B cell (primary cell): Measurements from ENCODE around the gene CCDC192. TPM values are rescaled to one million over a fixed set of nuclear protein-coding genes. Genes with fewer than 3 reads are reported as not detected.

Experiments
- ATAC-seq: fragments of 200-7000 bp; cut with Tn5 transposase; one replicate; pipeline ENCODE4 v1.10.0; 2021; ENCODE audit warnings: low read depth, mild to moderate bottlenecking, moderate number of reproducible peaks, moderate library complexity
- CTCF ChIA-PET: fragments of 350-600 bp; sonication (Branson Sonifier 250); formaldehyde crosslinking; loops from one replicate; lab custom pipeline; 2021; ENCODE audit warnings: antibody characterized with exemption, inconsistent platforms; lab: Charles Lee
- POLR2A ChIA-PET: fragments of 350-600 bp; sonication (Branson Sonifier 250); formaldehyde crosslinking; loops from one replicate; lab custom pipeline; 2021; ENCODE audit warnings: antibody characterized with exemption; lab: Charles Lee
- DNase-seq: peaks from one replicate; pipeline ENCODE4 v3.0.0; 2013
- H2AFZ ChIP-seq: 2 replicates; pipeline ENCODE4 v1.6.1; 2012; ENCODE audit warnings: mild to moderate bottlenecking, low read depth, low read length; ENCODE audit not compliant: insufficient read depth, poor library complexity, severe bottlenecking
- H3K27ac ChIP-seq, 2 donors: 1 replicate in 1 of 2; 2 replicates in 1 of 2; pipeline ENCODE4 v1.5.1; 2012 to 2013; ENCODE audit warnings: low read length in 2 of 2, mild to moderate bottlenecking in 2 of 2, moderate library complexity in 1 of 2
- H3K27me3 ChIP-seq, 4 experiments: fragments of 200-600 bp in 1 of 4; sonication (generic) in 1 of 4; replicated peaks in 1 of 4; 1 replicate in 2 of 4; 2 replicates in 2 of 4; pipeline versions ENCODE4 v1.6.1 to v1.7.0; 2013 to 2016; ENCODE audit warnings: low read length in 3 of 4, mild to moderate bottlenecking in 2 of 4, mixed read lengths in 1 of 4, moderate library complexity in 1 of 4; ENCODE audit not compliant: insufficient read depth in 4 of 4, control insufficient read depth in 3 of 4; ENCODE audit errors: control extremely low read depth in 1 of 4
- H3K36me3 ChIP-seq, 2 experiments: replicated peaks in 1 of 2; 1 replicate in 1 of 2; 2 replicates in 1 of 2; pipeline versions ENCODE4 v1.6.1 to v1.7.1; 2013; ENCODE audit warnings: low read length in 1 of 2; ENCODE audit not compliant: insufficient read depth in 2 of 2, control insufficient read depth in 1 of 2; ENCODE audit errors: control extremely low read depth in 1 of 2, extremely low read depth in 1 of 2
- H3K4me1 ChIP-seq, 2 donors: fragments of 200-600 bp in 1 of 2; sonication (generic) in 1 of 2; 1 replicate in 1 of 2; 2 replicates in 1 of 2; pipeline versions ENCODE4 v1.5.1 to v1.6.1; 2013 to 2017; ENCODE audit warnings: low read length in 2 of 2; ENCODE audit not compliant: control insufficient read depth in 2 of 2, insufficient read depth in 2 of 2
- H3K4me2 ChIP-seq: replicated peaks from 2 replicates; pipeline ENCODE3; 2012; ENCODE audit warnings: mild to moderate bottlenecking, low read depth, low read length; ENCODE audit not compliant: poor library complexity, severe bottlenecking
- H3K4me3 ChIP-seq, 5 experiments: fragments of 200-600 bp in 1 of 5; sonication (generic) in 1 of 5; 1 replicate in 3 of 5; 2 replicates in 2 of 5; pipeline versions ENCODE4 v1.5.1 to v1.7.0; 2011 to 2016; ENCODE audit warnings: low read length in 4 of 5, mild to moderate bottlenecking in 4 of 5, low read depth in 2 of 5, control low read depth in 1 of 5, moderate library complexity in 1 of 5; ENCODE audit not compliant: insufficient read depth in 1 of 5; ENCODE audit errors: control extremely low read depth in 1 of 5, extremely low read depth in 1 of 5
- H3K79me2 ChIP-seq: fragments of 200-600 bp; sonication (generic); one replicate; pipeline ENCODE4 v1.6.0; 2016; ENCODE audit warnings: low read length; ENCODE audit not compliant: control insufficient read depth, insufficient read depth
- H3K9ac ChIP-seq: fragments of 200-600 bp; sonication (generic); 2 replicates; pipeline ENCODE4 v1.6.1; 2017; ENCODE audit warnings: mild to moderate bottlenecking, low read length, moderate library complexity
- H3K9me3 ChIP-seq, 3 donors: one replicate each; pipeline versions ENCODE4 v1.6.1 to v1.7.1; 2013; ENCODE audit warnings: low read length in 2 of 3; ENCODE audit not compliant: control insufficient read depth in 2 of 3, insufficient read depth in 1 of 3; ENCODE audit errors: control extremely low read depth in 1 of 3
- H4K20me1 ChIP-seq: 2 replicates; pipeline ENCODE4 v1.6.0; 2012; ENCODE audit warnings: mild to moderate bottlenecking, low read length; ENCODE audit not compliant: insufficient read depth, control insufficient read depth, poor library complexity, severe bottlenecking
- H3K27ac Mint-ChIP-seq: one replicate; pipeline ENCODE4 v1.8.0; 2021; ENCODE audit warnings: mixed read lengths
- H3K27me3 Mint-ChIP-seq: one replicate; pipeline ENCODE4 v1.8.0; 2021; ENCODE audit warnings: mixed read lengths
- H3K4me1 Mint-ChIP-seq: one replicate; pipeline ENCODE4 v1.8.0; 2021; ENCODE audit warnings: mixed read lengths
- H3K4me3 Mint-ChIP-seq: one replicate; pipeline ENCODE4 v1.8.0; 2021; ENCODE audit warnings: mixed read lengths
- H3K9me3 Mint-ChIP-seq: one replicate; pipeline ENCODE4 v1.8.0; 2022; ENCODE audit warnings: mixed read lengths; ENCODE audit not compliant: insufficient read depth
- EZH2 ChIP-seq: IDR thresholded peaks from 2 replicates; pipeline ENCODE4 v1.6.1; 2012; ENCODE audit warnings: borderline replicate concordance, low read depth, mild to moderate bottlenecking, moderate library complexity, low read length; ENCODE audit not compliant: insufficient read depth, poor library complexity, severe bottlenecking
- WGBS: methylation state at CpG from one replicate; pipeline ENCODE4 v1.1.5; 2013; ENCODE audit warnings: missing lambda C conversion rate; ENCODE audit not compliant: insufficient coverage; 5-methylcytosine and 5-hydroxymethylcytosine counted together
- intact Hi-C: fragments of 100-400 bp; cut with micrococcal nuclease; formaldehyde crosslinking; loops from one replicate; pipeline ENCODE4 v1.10.0; 2022
- polyA plus RNA-seq: library from polyadenylated mRNA; depleted of rRNA; stranded (reverse); fragments of >200 nt; gene quantifications from 2 replicates; pipeline ENCODE4 v1.2.3, GENCODE V29; 2012
- total RNA-seq, 2 donors: library from RNA; stranded (reverse); fragments of 120-200 nt in 1 of 2; gene quantifications; 1 replicate in 1 of 2; 2 replicates in 1 of 2; pipeline versions ENCODE4 v1.2.3 to v1.2.4, GENCODE V29; 2013 to 2022
- TF ChIP-seq, protein P1 (sequence below): fragments of 200-600 bp; IDR thresholded peaks from one replicate; pipeline ENCODE4 v1.8.0; 2022; ENCODE audit warnings: antibody characterized with exemption, mild to moderate bottlenecking

Gene CCDC192
- total and polyA plus RNA-seq, 2 donors (not counting 1 experiment from before 2014, with no cell fraction given) = not detected

DNA sequence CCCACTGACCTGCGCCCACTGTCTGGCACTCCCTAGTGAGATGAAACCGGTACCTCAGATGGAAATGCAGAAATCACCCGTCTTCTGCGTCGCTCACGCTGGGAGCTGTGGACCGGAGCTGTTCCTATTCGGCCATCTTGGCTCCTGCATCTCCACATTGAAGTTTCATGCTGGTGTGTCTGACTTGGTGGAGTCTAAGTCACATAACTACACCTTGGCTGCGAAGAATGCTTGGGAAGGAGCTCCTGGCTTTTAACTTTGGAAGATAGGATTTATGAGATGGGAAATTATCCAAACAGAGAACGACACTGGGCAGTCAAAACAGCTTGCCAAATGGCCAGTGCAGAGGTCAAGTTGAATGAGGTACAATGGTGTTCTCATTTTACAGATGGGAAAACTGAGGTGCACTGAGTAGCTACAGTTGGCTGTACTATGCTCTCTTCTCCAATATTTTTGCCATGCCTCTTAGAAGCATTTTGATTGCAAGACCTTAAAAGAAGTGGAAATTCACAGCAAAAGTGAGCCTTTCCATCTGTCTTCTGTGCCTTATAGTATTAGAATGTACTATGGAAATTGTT lies 36.7 kb downstream of the CCDC192 start:
- Histone ChIP-seq H3K4me1 (no peaks in the 10 kb centered on the region), H3K9me3 (no peaks in the 10 kb centered on the region), H3K9ac (no peak overlapping the region), H3K4me2 (no peak overlapping the region), H3K27me3 (no peaks in the 10 kb centered on the region), H3K36me3 (no peaks in the 10 kb centered on the region), H3K79me2 (no peaks in the 10 kb centered on the region), H2AFZ (no peak overlapping the region), H4K20me1 (no peaks in the 10 kb centered on the region), H3K4me3 (no peak overlapping the region), H3K27ac (no peak overlapping the region)
- Mint-ChIP-seq H3K27me3 (peaks cover 10% of the 10 kb centered on the region), H3K4me1 (no peaks in the 10 kb centered on the region), H3K27ac (no peak overlapping the region), H3K9me3 (no peaks in the 10 kb centered on the region), H3K4me3 (no peak overlapping the region)
- DNase-seq (no peak), ATAC-seq (no peak)
- TF ChIP-seq, protein P1, sequence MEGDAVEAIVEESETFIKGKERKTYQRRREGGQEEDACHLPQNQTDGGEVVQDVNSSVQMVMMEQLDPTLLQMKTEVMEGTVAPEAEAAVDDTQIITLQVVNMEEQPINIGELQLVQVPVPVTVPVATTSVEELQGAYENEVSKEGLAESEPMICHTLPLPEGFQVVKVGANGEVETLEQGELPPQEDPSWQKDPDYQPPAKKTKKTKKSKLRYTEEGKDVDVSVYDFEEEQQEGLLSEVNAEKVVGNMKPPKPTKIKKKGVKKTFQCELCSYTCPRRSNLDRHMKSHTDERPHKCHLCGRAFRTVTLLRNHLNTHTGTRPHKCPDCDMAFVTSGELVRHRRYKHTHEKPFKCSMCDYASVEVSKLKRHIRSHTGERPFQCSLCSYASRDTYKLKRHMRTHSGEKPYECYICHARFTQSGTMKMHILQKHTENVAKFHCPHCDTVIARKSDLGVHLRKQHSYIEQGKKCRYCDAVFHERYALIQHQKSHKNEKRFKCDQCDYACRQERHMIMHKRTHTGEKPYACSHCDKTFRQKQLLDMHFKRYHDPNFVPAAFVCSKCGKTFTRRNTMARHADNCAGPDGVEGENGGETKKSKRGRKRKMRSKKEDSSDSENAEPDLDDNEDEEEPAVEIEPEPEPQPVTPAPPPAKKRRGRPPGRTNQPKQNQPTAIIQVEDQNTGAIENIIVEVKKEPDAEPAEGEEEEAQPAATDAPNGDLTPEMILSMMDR = no peak
- TF ChIP-seq EZH2 = no peak
- 86% methylated on average over 4 of the region's 10 CpGs for WGBS
- CTCF ChIA-PET = no interaction called here
- POLR2A ChIA-PET = no interaction called here
- intact Hi-C loops = no loop called here

DNA sequence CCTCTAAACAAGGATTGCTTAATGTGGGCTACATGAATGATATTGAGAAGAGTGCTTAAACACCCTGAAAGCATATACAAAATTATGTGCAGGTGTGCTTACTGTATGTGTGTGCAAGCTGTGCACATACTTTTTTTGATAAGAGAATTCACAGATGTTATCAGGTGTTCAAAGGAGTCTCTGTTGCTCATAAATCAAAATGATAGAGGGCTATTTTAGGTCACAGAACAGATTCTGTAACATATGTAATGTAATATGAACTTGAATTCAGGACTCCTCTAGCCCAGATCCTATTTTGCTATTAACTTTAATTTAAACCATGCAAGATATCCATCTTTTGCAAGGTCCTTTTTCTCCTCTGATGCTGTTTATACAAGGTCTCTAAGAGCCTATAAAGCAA lies 38.2 kb downstream of the CCDC192 start:
- Mint-ChIP-seq H3K27ac (no peak overlapping the region), H3K27me3 (peaks cover 10% of the 10 kb centered on the region), H3K4me1 (no peaks in the 10 kb centered on the region), H3K4me3 (no peak overlapping the region), H3K9me3 (no peaks in the 10 kb centered on the region)
- no peak overlapping the region for H3K4me3 ChIP-seq
- no peak for ATAC-seq
- no peak overlapping the region for H3K4me2 ChIP-seq
- DNase-seq = no peak
- no peak overlapping the region for H2AFZ ChIP-seq
- H3K4me1 ChIP-seq = no peaks in the 10 kb centered on the region
- H3K36me3 ChIP-seq = no peaks in the 10 kb centered on the region
- H3K9me3 ChIP-seq = no peaks in the 10 kb centered on the region
- H4K20me1 ChIP-seq = no peaks in the 10 kb centered on the region
- no peak overlapping the region for H3K27ac ChIP-seq
- ChIA-PET POLR2A (no interaction called here), CTCF (no interaction called here)
- no peak overlapping the region for H3K9ac ChIP-seq
- no peaks in the 10 kb centered on the region for H3K27me3 ChIP-seq
- intact Hi-C loops = no loop called here
- H3K79me2 ChIP-seq = no peaks in the 10 kb centered on the region
- TF ChIP-seq, protein P1 = no peak
- TF ChIP-seq EZH2 = no peak
